ENCODE measurements around the gene CXCL16.

Gene CXCL16

DNA sequence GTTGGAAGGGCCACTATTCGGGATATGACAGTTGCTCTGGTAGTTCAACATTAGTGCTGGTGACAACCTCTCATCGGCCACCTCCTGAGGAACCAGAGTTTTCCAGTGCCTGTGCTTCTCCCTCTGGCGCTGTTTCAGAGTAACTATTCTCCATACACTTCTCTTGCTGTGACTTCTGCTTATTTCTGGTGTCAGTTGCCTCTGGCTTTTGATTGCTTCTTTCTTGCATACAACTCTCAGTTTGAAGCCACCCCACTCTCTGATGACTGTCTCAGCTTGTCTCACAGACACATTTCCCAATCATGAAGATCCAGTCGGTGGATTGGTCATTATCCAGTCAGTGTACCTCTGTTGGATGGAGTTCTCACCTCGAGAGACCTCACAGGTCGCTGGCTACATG, 28.6 kb upstream of the CXCL16 start:
- Histone ChIP-seq H3K4me1 (ENCODE audit: low read depth, poor library complexity, severe bottlenecking) (no peaks in the 10 kb centered on the region), H3K27ac (no peak overlapping the region), H4K20me1 (ENCODE audit: insufficient read depth) (no peaks in the 10 kb centered on the region), H3K4me2 (no peak overlapping the region), H3K36me3 (ENCODE audit: insufficient read depth) (no peaks in the 10 kb centered on the region), H3K27me3 (ENCODE audit: insufficient read depth, low read depth) (no peaks in the 10 kb centered on the region), H3K9ac (no peak overlapping the region), H2AFZ (ENCODE audit: low read depth) (no peak overlapping the region), H3K79me2 (ENCODE audit: insufficient read depth, low read depth) (no peaks in the 10 kb centered on the region), H3K4me3 (IDR thresholded peaks at IDR 0.05; ENCODE audit: insufficient read depth, low read depth, low read length) (no peak overlapping the region)
- TF ChIP-seq, protein P1, sequence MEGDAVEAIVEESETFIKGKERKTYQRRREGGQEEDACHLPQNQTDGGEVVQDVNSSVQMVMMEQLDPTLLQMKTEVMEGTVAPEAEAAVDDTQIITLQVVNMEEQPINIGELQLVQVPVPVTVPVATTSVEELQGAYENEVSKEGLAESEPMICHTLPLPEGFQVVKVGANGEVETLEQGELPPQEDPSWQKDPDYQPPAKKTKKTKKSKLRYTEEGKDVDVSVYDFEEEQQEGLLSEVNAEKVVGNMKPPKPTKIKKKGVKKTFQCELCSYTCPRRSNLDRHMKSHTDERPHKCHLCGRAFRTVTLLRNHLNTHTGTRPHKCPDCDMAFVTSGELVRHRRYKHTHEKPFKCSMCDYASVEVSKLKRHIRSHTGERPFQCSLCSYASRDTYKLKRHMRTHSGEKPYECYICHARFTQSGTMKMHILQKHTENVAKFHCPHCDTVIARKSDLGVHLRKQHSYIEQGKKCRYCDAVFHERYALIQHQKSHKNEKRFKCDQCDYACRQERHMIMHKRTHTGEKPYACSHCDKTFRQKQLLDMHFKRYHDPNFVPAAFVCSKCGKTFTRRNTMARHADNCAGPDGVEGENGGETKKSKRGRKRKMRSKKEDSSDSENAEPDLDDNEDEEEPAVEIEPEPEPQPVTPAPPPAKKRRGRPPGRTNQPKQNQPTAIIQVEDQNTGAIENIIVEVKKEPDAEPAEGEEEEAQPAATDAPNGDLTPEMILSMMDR (conservative IDR thresholded peaks at IDR 0.05; ENCODE audit: low read depth, low read length): no peak

DNA sequence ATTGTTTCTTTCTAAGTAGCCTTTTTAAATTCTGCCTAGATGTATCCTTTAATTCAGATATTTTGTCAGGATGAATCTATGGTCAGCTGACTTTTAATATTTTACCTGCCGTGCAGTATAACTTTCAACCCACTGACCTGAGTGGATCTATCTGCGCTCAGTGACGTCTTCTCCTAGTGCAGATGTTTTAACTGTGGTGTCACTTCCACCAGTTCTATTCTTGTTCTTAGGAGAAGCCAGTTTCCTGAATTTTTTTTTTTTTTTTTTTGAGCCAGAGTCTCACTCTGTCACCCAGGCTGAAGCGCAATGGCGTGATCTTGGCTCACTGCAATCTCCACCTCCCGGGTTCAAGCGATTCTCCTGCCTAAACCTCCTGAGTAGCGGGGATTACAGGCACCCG, 27.0 kb upstream of the CXCL16 start:
- TF ChIP-seq, protein P1 (conservative IDR thresholded peaks at IDR 0.05; ENCODE audit: low read depth, low read length): no peak
- Histone ChIP-seq H3K9ac (no peak overlapping the region), H3K27ac (no peak overlapping the region), H4K20me1 (ENCODE audit: insufficient read depth) (no peaks in the 10 kb centered on the region), H3K4me3 (IDR thresholded peaks at IDR 0.05; ENCODE audit: insufficient read depth, low read depth, low read length) (no peak overlapping the region), H3K4me1 (ENCODE audit: low read depth, poor library complexity, severe bottlenecking) (no peaks in the 10 kb centered on the region), H3K36me3 (ENCODE audit: insufficient read depth) (no peaks in the 10 kb centered on the region), H2AFZ (ENCODE audit: low read depth) (no peak overlapping the region), H3K79me2 (ENCODE audit: insufficient read depth, low read depth) (no peaks in the 10 kb centered on the region), H3K27me3 (ENCODE audit: insufficient read depth, low read depth) (no peaks in the 10 kb centered on the region), H3K4me2 (no peak overlapping the region)

DNA sequence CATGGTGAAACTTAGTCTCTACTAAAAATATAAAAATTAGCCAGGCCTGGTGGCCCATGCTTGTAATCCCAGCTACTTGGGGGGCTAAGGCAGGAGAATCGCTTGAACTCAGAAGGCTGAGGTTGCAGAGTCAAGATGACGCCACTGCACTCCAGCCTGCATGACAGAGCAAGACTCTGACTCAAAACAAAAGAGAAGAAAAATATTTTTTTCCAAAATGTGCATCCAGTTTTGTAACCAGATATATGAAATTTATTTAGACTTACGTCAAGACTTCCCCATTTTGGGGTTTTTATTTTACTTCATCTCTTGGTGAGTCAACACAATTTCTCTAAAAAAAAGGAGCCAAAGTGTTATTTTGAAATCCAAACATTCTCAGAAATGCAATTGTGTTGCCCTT, 26.5 kb upstream of the CXCL16 start:
- no peaks in the 10 kb centered on the region for H3K27me3 ChIP-seq (ENCODE audit: insufficient read depth, low read depth)
- no peak overlapping the region for H3K9ac ChIP-seq
- no peak overlapping the region for H3K4me3 ChIP-seq (IDR thresholded peaks at IDR 0.05; ENCODE audit: insufficient read depth, low read depth, low read length)
- no peaks in the 10 kb centered on the region for H3K79me2 ChIP-seq (ENCODE audit: insufficient read depth, low read depth)
- H3K4me2 ChIP-seq: no peak overlapping the region
- H3K36me3 ChIP-seq (ENCODE audit: insufficient read depth): no peaks in the 10 kb centered on the region
- no peak overlapping the region for H2AFZ ChIP-seq (ENCODE audit: low read depth)
- TF ChIP-seq, protein P1 (conservative IDR thresholded peaks at IDR 0.05; ENCODE audit: low read depth, low read length): no peak
- H4K20me1 ChIP-seq (ENCODE audit: insufficient read depth): no peaks in the 10 kb centered on the region
- H3K4me1 ChIP-seq (ENCODE audit: low read depth, poor library complexity, severe bottlenecking): no peaks in the 10 kb centered on the region
- no peak overlapping the region for H3K27ac ChIP-seq

DNA sequence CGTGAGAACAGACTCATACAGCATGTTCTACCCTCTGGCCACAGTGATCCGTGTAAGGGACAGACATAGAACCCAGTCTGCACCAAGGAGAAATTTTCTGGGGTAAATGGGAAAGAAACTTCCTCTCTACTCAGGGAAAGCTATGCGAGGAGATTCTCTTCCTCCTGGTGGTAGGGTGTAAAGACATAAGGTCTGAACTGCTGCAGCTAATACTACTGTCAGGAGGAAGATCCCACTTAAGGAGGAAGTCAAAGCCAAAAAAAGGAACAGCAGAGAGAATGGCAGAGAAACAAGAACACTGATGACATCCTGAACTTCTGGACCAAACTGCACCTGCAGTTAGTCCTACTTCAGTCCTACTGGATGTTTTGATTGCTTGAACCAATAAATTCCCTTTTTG, 24.9 kb upstream of the CXCL16 start:
- Histone ChIP-seq H4K20me1 (ENCODE audit: insufficient read depth) (no peaks in the 10 kb centered on the region), H3K27me3 (ENCODE audit: insufficient read depth, low read depth) (no peaks in the 10 kb centered on the region), H3K9ac (no peak overlapping the region), H3K4me3 (IDR thresholded peaks at IDR 0.05; ENCODE audit: insufficient read depth, low read depth, low read length) (no peak overlapping the region), H3K27ac (no peak overlapping the region), H3K79me2 (ENCODE audit: insufficient read depth, low read depth) (no peaks in the 10 kb centered on the region), H2AFZ (ENCODE audit: low read depth) (no peak overlapping the region), H3K4me1 (ENCODE audit: low read depth, poor library complexity, severe bottlenecking) (no peaks in the 10 kb centered on the region), H3K36me3 (ENCODE audit: insufficient read depth) (no peaks in the 10 kb centered on the region), H3K4me2 (no peak overlapping the region)
- TF ChIP-seq, protein P1 (conservative IDR thresholded peaks at IDR 0.05; ENCODE audit: low read depth, low read length): no peak

Measured in KMS-11 (cell line).